ENCODE results near the gene CERS1.

The CERS1 gene

GRCh38 chr19:18931316-18932162 lies 35.6 kb upstream of the CERS1 start:
- DNase-seq (ENCODE audit: low read depth, low spot score) = no peak
- POLR2A ChIA-PET = interaction anchor here (0.8 kb wide), 1 partner anchor 12 kb away, joined by 4 read pairs; the partner anchor contains the start of genes COPE and DDX49
- no peak for TF ChIP-seq CTCF (IDR thresholded peaks at IDR 0.05; ENCODE audit: insufficient read depth, low read length, missing control alignments)
- CTCF ChIA-PET = no interaction called here
- H3K4me3 ChIP-seq (ENCODE audit: low read depth, low read length) = no peak overlapping the region

DNA sequence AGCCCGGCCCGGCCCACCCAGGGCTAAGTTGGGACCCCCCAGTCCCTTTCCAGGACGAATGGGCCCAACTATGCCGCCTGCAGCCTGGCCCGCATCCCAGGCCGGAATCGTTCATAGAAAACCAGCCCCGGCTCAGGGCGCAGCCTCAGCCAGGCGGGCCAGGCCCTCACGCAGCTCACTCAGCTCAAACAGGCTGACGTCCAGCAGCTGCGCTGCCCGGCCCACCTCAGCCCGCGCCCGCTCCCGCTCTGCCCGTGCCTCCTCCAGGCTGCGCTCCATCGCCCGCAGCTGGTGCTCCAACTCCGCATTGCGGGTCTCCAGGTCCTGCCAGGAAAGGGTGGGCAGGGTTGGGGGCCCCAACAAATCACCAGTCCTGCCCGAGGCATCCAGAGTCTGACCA lies 33.4 kb upstream of the CERS1 start:
- POLR2A ChIA-PET = interaction anchor here (1.9 kb wide), 1 partner anchor 10 kb away, joined by 10 read pairs; the partner anchor contains the start of genes COPE and DDX49

GRCh38 chr19:18928018-18928805 lies 32.3 kb upstream of the CERS1 start:
- no peak for TF ChIP-seq CTCF (IDR thresholded peaks at IDR 0.05; ENCODE audit: insufficient read depth, low read length, missing control alignments)

More for the DNA sequence above, 33.4 kb upstream of the CERS1 start:
- no peak for TF ChIP-seq CTCF (IDR thresholded peaks at IDR 0.05; ENCODE audit: insufficient read depth, low read length, missing control alignments)
- no peak for DNase-seq (ENCODE audit: low read depth, low spot score)
- CTCF ChIA-PET = interaction anchor here (1.3 kb wide), 1 partner anchor 10 kb away, joined by 4 read pairs; no protein-coding TSS in a partner anchor
- H3K4me3 ChIP-seq (ENCODE audit: low read depth, low read length) = no peak overlapping the region

DNA sequence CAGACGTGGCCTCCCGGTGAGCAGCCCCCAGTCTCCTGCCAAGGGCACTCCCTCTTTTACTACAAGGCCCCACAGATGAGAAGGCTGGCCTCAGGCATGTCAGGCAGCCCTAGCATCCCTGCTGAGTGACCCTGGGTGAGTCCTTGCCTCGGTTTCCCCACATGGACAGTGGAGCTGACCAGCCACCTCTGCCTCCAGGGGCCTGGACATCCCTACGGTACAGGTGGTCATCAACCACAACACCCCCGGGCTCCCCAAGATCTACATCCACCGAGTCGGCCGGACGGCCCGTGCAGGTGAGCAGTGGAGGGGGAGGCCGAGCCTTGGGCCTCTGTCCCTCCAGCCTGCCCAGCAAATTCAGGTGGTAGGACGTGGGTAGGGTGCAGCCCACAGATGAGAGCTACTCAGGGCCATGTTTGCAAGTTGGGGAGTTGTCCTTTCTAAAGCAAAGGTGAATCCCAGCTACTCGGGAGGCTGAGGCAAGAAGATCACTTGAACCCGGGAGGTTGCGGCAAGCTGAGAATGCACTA lies 28.8 kb upstream of the CERS1 start:
- POLR2A ChIA-PET = no interaction called here
- H3K4me3 ChIP-seq (ENCODE audit: low read depth, low read length) = no peak overlapping the region
- CTCF ChIA-PET = interaction anchor here (1.6 kb wide), 1 partner anchor 62 kb away, joined by 4 read pairs; no protein-coding TSS in a partner anchor
- TF ChIP-seq CTCF (IDR thresholded peaks at IDR 0.05; ENCODE audit: insufficient read depth, low read length, missing control alignments) = no peak
- no peak for DNase-seq (ENCODE audit: low read depth, low spot score)

More at GRCh38 chr19:18928018-18928805, 32.3 kb upstream of the CERS1 start:
- DNase-seq (ENCODE audit: low read depth, low spot score) = no peak
- ChIA-PET CTCF (interaction anchor here (1.3 kb wide), 1 partner anchor 11 kb away, joined by 4 read pairs; no protein-coding TSS in a partner anchor), POLR2A (interaction anchor here (1.9 kb wide), 1 partner anchor 9 kb away, joined by 10 read pairs; the partner anchor contains the start of genes COPE and DDX49)
- H3K4me3 ChIP-seq (ENCODE audit: low read depth, low read length) = no peak overlapping the region

DNA sequence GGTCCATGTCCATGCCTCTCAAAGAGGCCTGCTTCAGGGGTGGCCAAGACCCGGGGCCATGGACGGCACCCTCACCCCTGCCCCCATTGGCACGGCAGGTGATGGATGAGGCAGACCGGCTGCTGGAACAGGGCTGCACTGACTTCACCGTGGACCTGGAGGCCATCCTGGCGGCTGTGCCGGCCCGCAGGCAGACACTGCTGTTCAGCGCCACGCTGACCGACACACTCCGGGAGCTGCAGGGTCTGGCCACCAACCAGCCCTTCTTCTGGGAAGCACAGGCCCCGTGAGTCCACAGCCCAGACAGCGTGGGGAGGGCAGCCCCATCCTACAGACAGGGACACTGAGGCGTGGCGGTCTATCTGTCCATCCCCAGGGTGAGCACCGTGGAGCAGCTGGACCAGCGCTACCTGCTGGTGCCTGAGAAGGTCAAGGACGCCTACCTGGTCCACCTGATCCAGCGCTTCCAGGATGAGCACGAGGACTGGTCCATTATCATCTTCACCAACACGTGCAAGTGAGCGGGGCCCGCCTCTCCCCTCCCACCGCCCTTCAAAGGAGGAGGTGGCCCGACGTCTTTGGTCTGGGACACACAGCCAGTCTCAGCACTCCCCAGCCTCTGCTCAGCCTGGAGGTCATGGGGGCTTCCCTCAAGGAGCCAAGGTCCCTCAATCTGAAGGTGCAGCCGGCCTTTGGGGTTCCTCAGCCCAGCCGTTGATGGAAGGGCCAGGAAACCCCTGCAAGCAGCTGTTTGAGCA lies 26.4 kb upstream of the CERS1 start:
- POLR2A ChIA-PET = no interaction called here
- TF ChIP-seq CTCF (IDR thresholded peaks at IDR 0.05; ENCODE audit: insufficient read depth, low read length, missing control alignments) = no peak
- DNase-seq (ENCODE audit: low read depth, low spot score) = no peak
- CTCF ChIA-PET = interaction anchor here (0.7 to 1.6 kb wide), 4 partner anchors 16 to 73 kb away, joined by 3 to 5 read pairs (median 4); no protein-coding TSS in a partner anchor
- H3K4me3 ChIP-seq (ENCODE audit: low read depth, low read length) = no peak overlapping the region

Measured in AG04449 (cell line).